ENCODE results near the gene CLDND1. TPM values are rescaled to one million over a fixed set of nuclear protein-coding genes. Genes with fewer than 3 reads are reported as not detected.
A peak's percentile ranks its signal among the peaks of the same experiment; 100 is the strongest.

CLDND1 gene
- total and polyA plus RNA-seq, 10 of the 15 experiments (the other 5 are each of a cell fraction or from before 2014, with no cell fraction given): 97.8 to 225 (median 152) TPM

- TF ChIP-seq BMI1 (IDR thresholded peaks at IDR 0.05; ENCODE audit: borderline replicate concordance): peak; percentile 83
- no peak for TF ChIP-seq RBBP5 (conservative IDR thresholded peaks at IDR 0.05)
- no peak for TF ChIP-seq SPI1 (IDR thresholded peaks at IDR 0.05; ENCODE audit: borderline replicate concordance, insufficient read depth, low read depth, low read length)
- TF ChIP-seq REST (IDR thresholded peaks at IDR 0.05; ENCODE audit: low read depth, low read length): peak; percentile 48; the same call in 1 of the 2 replicates
- TF ChIP-seq SMAD5 (IDR thresholded peaks at IDR 0.05; ENCODE audit: low read depth): peak; percentile 67
- no peak for TF ChIP-seq USF2 (IDR thresholded peaks at IDR 0.05; ENCODE audit: borderline replicate concordance, low read depth, low read length)
- TF ChIP-seq NFIC (IDR thresholded peaks at IDR 0.05; ENCODE audit: low read depth, low read length): peak; percentile 100
- TF ChIP-seq SIX5 (IDR thresholded peaks at IDR 0.05; ENCODE audit: low read depth, low read length, severe bottlenecking): no peak
- no peak for TF ChIP-seq HCFC1 (IDR thresholded peaks at IDR 0.05; ENCODE audit: low read length)
- TF ChIP-seq STAT3 (IDR thresholded peaks at IDR 0.05; ENCODE audit: low read depth, low read length): peak; percentile 77
- no peak for TF ChIP-seq ZSCAN29 (IDR thresholded peaks at IDR 0.05)
- peak; percentile 55 for TF ChIP-seq PBX3 (IDR thresholded peaks at IDR 0.05; ENCODE audit: insufficient replicate concordance, low read depth, low read length)
- no peak for TF ChIP-seq SUPT20H (IDR thresholded peaks at IDR 0.05; ENCODE audit: borderline replicate concordance, control insufficient read depth, low read depth, low read length)
- peak; percentile 87 for TF ChIP-seq MXI1 (IDR thresholded peaks at IDR 0.05; ENCODE audit: low read depth, low read length)
- TF ChIP-seq HDGF (IDR thresholded peaks at IDR 0.05): no peak
- TF ChIP-seq MAX (IDR thresholded peaks at IDR 0.05; ENCODE audit: low read depth, low read length): peak; percentile 45; the same call in 1 of the 2 replicates
- peak; percentile 98 for TF ChIP-seq IRF4 (IDR thresholded peaks at IDR 0.05; ENCODE audit: low read depth, low read length)
- peak; percentile 92 for TF ChIP-seq JUND (IDR thresholded peaks at IDR 0.05; ENCODE audit: low read depth, low read length)
- peak in 1 of 2 experiments; percentile 90; a peak in 2 of 4 replicates for TF ChIP-seq ETV6 (conservative IDR thresholded peaks at IDR 0.05 in 1 of 2, IDR thresholded peaks at IDR 0.05 in 1 of 2; ENCODE audit: borderline replicate concordance in 1 of 2, low read depth in 1 of 2)
- TF ChIP-seq ATF2 (IDR thresholded peaks at IDR 0.05; ENCODE audit: low read length): peak; percentile 99
- TF ChIP-seq ZBED1 (IDR thresholded peaks at IDR 0.05; ENCODE audit: borderline replicate concordance): peak; percentile 97
These were observed 33.7 kb upstream of the CLDND1 start (continued) for GRCh38 chr3:98556164-98557130.
